Stimulated activated CD8-positive, alpha-beta memory T cell treated with anti-CD3 and anti-CD28 coated beads, Interleukin-7, amount 100 ng/mL, for 24 hours (primary cell): ENCODE measurements around the gene CCDC122.

Experiments
- DNase-seq: peaks from one replicate; pipeline ENCODE4 v3.0.0-alpha.2; 2020; ENCODE audit warnings: low read depth

Gene CCDC122

DNA sequence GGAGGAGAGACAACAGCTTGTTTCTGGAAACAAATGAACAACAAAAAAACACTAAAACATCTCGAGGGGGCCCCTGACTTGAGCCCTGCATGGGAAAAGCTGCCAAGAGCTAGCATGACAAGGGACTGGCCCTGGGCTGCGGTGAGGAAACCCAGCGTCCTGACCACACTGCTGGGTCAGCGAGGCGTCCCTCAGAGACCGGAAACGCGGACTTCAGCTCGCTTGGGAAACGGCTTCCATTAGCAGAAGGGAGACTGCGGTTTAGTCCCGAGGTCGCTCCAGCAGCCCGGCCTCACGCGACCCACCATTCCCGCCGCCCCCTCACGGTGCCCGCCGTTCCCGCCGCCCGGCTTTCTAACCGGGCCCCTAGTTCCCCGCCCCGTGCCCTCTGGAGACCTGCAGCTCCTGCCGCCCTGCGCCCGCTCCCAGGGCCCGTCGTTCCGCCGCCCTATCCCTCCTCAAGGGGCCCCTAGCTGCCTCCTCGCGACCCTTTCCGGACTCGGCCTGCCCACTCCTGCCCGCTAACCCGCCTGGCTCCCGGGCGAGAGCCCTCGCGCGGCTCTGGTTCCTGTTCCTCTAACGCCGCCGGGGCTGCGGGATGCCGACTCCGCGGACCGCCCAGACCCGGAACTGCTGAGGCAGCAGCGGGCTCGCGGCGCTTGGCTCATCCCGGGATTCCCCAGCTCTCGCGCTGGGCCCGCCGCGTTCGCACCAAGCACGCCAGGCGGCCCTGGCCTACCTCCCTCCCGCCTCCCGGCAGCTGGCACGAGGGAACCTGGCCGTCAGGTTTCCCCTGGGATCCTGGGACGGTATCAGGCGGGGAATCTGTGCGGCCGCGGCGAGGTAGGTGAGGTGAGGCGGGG, at the start of gene CCDC122:
Gene CCDC122, minus strand, starts transcription at position 849 of the 863 bp plus-strand sequence. CDS start 10,364 bp downstream, outside the sequence.
- peak; percentile 40 for DNase-seq

DNA sequence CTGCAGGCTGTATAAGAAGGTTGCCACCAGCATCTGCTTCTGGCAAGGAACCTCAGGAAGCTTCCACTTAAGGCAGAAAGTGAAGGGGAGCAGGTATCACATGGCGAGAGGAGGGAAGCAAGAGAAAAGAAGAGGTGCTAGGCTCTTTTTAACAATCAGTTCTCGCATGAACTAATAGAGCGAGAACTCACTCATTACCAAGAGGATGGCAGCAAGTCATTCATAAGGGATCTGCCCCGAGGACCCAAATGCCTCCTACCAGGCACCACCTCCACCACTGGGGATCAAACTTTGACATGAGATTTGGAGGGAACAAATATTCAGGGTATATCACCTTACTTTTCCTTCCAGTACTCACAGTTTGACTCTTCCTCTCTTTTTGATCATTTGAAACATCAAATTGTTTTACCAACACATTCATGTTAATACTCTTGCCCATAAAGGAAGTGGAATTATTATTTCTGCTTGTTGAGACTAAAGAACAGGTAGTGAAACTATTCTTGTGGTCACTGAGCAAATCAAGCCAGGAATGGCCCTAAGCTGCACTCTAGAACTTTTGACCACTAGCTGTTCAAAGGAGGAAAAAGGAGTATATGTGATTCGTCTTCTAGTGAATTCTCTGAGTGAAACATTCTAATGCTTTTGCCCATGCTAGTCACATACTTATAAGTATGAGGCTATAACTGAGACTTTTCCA, 45.2 kb upstream of the CCDC122 start:
- DNase-seq, result no peak

DNA sequence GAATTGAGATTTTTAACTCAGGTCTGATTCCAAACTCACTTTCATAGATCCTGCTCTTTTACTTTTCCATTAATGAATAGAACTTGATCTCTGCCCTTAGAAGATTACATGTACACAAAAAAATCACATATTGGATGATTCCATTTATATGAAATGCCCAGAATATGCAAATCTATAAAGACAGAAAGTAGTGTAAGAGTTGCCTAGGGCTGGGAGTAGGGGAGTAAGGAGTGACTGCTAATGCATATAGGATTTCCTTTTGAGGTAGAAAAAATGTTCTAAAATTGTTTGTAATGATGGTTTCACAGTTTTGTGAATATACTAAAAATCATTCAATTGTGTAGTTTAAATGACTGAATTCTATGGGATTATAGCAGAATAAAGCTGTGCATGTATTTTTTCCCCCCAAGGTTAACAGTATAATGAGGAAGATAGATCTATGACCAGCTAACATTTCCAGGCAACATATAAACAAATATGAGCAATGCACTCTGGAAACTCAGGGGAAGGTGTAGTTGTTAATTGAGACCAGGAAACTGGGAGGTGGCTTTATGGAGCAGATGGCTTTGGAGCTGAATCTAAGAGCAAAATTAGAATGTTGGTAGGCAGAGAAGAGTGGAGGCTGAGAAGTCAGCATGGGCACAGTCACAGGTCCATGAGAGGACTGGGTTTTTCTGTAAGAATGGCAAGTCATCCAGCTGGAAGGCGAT, 41.6 kb upstream of the CCDC122 start:
- DNase-seq, result no peak

DNA sequence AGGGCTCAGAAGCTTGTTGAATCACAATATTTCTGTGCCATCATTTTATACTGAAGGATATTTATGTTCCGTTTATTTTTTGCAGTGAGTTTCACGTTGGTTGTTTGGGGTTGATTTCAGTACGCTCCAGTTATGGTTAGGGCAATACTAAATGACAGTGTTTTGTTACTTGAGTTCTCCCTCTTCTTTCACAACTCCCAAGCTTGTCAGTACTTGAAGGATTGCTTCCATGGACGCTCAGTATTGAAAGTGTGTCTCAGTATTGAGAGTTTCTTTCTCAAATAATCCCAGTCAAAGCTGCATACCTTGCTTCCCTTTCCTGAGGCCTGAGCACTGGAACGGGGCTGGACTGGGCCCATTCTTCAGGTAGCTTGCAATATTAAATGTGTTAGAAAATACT, 39.1 kb upstream of the CCDC122 start:
- no peak for DNase-seq

DNA sequence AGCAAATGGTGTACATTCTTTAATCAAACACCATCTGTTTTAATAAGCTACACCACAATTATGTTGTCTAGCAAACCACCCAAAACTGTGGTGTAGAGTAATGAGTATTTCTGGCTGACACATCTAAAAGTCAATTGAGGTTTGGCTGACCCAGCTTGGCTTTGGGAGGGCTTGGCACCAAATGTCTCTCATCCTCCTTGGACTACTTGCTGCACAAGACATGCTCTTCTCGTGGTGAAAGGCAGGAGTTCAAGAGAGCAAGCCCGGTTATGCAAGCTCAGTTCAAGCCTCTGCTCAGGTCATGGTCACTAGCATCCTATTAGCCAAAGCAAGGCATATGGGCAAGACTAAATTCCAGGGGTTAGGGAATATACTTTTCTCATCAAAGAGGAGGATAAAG, 37.3 kb upstream of the CCDC122 start:
- DNase-seq, result no peak

DNA sequence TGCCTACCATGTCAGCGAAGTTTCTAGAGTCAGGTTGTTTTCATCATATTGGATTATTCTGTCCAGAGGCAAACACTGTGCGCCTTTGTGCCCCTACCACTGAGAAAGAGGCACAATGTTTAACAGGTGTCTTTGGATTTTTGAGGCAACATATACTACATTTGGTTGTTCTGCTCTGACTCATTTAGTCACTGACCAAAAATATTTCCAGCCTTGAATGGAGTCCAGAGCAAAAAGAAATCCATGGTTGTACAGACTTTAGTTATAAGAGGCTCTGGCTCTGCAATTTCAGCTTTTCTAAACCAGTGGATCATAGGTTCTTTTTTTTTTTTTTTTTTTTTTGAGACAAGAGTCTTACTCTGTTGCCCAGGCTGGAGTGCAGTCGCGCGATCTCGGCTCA, 35.9 kb upstream of the CCDC122 start:
- DNase-seq, result no peak

DNA sequence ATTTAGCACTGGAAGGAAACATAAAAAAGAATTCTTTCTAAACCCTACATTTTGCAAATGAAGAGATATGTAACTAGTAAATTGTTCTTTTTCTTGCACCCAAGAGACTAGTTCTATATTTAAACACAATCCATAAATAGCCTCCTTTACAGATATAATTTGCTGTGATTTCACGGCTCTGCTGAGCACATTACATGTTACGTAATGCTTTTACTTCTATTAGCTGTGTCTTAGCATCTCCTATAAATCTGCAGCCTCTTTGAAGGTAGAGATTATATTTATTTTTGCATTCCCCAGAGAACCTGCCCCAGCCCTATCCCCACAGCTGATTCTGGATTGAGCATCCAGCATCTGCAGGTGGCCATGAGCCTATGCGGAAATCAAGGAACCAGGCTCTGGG, 32.3 kb upstream of the CCDC122 start:
- DNase-seq, result no peak

DNA sequence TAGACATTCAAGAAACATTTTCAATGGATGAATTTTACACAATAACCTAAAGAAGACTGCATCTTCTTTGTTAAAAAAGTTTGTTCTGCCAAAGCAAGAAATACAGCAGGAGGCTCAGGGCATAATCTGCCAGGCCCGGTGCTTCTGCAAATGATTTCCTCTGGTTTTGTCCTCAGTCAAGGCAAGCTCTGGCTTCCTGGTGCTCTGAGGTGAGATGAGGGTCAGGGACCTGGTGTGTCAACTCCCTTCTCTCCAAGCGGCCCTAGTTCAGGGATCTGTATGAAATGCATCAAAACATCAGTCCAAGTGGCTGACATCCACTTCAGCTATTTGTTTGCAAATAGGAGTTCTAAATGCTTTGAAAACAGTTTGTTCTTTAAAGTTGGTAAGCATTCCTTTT, 31.7 kb upstream of the CCDC122 start:
- no peak for DNase-seq

DNA sequence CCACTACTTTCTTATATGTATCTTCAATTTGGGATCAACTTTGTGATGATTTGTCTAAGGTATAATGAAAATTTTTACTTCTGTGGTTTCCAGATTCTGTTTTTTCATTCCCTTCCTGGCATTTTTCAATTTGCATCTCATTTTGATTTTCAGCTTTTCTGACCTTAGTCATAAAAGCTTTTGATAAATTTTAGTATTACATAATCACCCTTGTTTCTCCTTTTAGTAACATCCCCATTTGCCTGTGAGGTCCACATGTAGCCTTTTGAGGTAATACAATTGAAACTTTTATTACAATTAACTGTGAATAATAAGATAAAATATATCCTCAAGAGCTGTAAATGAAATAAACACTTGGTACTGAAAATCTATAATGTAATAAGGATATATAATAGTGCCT, 31.3 kb upstream of the CCDC122 start:
- DNase-seq, result no peak

DNA sequence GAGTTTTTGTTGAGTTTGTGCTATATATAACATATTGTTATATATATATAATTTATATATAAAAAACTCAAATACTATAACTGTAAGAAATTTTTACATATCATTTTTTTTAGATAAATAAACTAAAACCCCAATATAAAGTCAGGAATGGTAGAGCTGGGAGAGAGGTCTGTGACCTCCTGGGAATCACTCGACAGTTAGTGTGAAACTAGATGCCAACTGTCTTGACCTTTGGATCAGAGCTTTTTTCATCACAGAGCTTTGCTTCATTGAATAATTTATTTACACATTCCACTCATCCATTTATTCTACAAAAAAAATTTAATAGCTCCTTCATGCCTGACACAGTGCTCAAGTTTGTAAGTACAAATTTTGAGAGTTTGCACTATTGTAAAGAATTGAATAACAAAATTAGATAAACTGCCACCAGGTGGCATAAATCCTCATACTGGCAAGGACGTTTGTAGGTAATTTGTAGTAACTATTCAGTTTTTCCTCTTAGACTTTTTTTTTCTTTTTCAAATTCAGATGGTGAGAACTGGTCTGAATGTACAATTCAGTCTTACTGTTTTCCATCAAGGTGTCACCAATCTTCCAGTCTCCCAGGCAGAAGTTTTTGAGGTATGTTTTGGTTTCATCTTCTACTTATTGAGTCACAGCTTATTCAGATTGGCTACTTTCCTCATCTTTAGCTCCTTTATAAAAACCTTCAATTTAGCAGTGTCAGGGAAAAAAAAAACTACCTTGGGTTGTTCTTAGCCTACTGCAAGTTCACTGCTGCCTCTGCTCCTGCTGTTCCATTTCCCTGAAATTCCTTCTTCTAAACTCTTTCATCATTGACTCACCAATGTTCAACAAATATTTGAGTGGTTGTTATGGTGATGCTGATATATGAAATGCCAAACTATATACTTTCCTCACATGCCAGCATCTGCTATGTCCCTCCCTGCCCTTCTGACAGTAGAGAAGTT, 28.9 kb upstream of the CCDC122 start:
- DNase-seq, result no peak

DNA sequence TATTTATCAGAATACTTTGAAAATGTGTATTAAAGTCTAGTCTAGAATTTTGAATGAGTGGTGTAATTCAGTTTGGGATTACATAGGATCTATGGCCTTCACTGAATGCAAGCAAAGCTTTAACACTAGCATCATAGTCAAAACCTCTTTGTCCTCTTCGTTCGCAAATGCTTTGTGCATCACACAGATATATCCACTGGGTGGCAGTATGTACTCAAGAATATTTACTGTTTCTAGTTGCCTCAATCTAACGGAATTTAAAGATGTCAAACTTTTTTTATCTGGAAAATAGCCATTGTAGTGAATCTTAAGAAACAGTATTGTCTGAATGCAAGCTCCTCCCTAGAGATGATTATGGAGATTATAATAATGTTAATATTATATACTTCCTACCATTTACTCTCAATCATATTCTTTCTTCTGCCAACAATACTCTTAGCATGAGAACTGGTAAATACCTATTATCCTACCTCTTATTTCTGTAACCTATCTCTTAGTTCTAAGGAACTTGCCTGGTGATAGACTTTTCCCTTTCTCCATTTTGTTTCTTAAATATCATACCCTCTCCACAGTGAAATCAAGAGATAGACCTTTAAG, 26.0 kb upstream of the CCDC122 start:
- DNase-seq, result no peak

DNA sequence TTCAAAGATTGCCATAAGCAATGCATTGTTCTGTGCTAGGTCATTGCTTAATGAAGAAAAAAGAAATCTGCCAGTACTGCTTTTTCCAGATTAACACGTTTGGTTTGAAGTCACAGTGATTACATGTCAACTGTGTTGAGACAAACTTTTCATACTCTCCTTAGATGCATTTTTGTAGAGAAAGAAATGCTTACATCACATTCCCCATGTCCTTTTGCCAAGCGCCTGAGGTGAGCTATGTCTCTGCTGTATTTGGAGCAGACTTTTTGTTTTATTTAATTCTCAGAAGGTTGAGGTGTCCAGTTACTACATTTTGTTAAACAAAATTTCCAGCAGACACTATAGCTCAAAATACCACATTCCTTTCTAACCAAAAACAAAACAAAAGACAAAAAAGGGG, 16.4 kb upstream of the CCDC122 start:
- no peak for DNase-seq

DNA sequence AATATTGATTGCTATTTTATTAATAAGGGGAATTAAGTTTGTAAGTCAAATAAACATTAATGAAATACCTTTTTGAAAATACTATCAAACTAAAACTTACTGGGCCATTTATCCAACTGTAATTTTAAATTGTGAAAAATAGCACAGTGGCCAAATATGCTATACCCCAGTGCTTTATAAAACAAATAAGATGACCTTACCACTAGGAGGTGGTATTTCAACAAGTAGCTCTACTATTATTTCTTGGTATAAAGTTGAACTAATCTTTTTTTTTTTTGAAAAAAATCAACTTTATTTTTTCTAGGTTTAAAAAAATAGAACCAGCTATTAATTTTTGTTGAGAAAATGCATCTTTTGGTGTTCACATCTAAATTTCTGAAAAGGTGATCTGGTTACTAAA, 14.9 kb upstream of the CCDC122 start:
- no peak for DNase-seq

DNA sequence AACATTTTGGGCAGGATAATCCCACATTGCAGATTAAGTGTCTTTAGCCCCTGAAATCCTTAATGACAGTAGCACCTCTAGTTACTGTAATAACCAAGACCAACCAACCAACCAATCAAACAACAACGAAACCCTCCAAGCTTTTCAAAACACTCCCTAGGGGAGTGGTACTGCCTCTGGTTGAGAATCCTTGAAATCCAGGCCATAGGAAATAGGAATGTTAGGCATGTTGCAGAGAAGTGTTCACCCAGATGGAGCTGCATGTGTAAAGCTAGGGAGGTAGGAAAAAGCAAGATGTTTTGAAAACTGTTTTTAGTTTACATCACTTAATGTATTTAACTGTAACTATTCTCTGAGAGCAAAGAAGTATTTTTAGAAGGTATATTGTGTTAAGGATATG, 4.7 kb upstream of the CCDC122 start:
- DNase-seq, result no peak

DNA sequence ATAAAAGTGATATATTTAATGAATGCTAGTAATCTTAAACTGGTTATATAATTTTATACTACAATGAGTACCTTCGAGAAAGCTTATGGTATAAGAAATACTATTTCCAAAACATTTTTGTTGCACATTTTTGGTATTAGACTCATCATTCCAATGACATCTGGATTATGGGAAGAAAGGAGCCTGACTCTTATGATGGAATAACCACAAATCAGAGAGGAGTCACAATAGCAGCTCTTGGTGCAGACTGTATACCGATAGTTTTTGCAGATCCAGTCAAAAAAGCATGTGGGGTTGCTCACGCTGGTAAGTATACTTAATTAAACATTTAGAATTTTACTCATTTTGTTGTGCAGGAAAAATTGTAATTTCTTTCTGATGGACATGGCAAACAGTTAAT, 4.1 kb upstream of the CCDC122 start:
- no peak for DNase-seq

DNA sequence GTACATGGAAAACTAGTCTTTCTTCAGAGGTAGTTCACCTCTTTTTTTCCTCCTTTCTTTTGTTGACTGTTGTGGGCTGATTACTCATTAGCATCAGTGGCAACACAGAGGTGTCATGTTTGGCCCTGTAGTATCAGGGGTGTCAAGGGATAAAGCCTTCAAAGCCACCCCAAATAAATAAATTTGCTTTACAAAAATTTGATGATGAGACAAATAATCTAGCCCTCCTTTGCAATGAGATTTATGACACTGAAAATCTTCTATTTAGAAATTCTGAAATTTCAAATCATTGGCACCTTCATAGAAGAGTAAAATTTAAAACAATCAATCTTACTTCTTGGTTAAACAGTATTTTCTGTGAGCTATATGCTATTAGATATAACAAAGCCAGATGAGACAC, 2.0 kb upstream of the CCDC122 start:
- DNase-seq, result no peak

DNA sequence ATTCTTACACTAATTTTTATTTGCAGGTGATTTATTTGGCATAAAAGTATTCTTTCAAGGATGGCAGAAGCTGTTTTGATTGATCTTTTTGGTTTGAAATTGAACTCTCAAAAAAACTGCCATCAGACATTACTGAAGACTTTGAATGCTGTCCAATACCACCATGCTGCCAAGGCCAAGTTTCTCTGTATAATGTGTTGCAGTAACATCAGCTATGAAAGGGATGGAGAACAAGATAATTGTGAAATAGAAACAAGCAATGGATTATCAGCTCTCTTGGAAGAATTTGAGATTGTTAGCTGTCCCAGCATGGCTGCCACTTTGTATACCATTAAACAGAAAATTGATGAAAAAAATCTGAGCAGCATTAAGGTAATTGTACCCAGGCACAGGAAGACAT, 1.4 kb upstream of the CCDC122 start:
- no peak for DNase-seq

DNA sequence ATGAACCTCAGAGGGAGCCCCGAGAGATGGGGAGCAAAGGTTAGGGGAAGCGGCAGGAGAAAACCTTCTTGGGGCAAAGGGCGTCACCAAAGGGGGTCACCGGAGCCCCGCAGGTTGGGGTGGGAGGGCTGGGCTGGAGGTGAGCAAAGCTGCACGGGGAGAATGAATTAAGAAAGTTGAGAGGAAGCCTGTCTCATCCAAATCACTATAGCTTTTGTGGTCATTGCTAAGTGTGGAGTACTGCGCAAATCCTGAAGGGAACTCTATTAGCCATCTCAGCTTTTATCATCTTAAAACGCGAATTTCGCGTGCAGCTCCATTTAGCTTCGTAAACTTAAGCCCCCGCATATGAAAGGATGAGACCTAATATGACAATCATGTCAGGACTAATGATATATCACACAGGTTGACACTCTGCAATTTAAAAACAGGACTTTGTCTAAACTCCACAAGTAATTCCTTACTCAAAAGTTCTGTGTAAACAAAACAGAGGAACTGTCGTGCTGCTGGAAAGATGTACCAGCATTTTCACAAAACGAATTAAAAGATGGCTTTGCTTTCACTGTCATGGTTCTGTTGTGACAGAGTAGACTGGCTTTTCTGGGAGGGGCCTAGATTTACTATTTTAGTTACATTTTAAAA, 795 bp upstream of the CCDC122 start:
- DNase-seq, result no peak

DNA sequence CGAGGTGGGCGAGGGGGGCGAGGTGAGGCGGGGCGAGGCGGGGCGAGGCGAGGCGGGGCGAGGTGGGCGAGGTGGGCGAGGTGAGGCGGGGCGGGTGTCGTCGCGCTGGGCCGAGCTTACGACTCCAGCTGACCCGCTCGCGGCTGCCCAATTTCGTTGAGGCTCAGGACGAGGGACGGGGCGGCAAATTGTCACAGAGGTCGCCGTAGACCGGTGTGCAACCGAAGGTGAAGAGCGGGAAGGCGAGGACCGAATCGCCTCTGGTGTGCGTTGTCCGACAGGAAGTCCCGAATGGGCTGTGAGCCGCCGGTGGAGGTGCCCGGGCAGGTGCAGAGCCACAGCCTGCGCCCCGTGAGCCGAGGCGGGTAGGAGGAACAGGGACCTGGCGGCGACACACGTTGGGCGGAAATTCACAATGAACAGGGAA, 228 bp upstream of the CCDC122 start, which contains the start of gene LACC1:
Gene LACC1, plus strand, starts transcription at position 150 of the 427 bp plus-strand sequence. CDS start 1,082 bp downstream, outside the sequence.
- DNase-seq, result peak; percentile 6

DNA sequence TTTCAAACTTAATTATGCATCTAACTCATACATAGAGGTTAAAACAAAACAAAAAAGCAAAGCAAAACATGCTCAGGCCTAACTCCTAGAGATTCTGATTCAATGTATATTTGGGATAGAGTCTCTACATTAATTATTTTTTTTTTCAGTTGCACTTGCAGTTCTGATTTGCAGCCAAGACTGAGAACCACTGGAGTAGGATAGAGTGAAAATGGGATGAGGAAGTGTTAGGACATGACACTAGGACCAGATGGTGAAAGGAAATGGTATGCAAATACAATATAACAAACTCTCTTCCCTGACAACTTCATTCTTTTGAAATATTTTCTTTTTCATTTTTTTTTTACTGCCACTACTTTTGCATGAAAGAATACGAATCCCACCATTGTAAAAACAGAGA, 1.8 kb downstream of the CCDC122 start:
- no peak for DNase-seq

DNA sequence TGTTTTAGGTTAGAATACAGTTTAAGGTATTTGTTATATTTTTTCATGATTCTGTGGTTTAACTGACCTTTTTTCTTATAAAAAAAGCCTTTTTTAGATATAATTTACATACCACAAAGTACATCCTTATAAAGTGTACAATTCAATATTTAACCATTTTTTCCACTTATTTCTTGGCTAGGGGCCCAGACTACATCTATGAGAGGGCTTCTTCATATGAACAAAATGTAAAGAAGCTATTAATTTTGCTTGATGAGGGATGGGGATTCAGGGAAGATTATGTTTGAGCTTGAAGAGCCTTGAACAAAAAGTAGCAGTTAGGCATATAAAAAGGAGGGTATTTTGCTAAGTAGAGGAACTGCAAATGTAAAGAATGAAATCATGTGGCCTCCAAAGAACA, 2.2 kb downstream of the CCDC122 start:
- no peak for DNase-seq
